ENCODE data around the gene RAB4B.
A peak's percentile ranks its signal among the peaks of the same experiment; 100 is the strongest.

RAB4B gene

DNA sequence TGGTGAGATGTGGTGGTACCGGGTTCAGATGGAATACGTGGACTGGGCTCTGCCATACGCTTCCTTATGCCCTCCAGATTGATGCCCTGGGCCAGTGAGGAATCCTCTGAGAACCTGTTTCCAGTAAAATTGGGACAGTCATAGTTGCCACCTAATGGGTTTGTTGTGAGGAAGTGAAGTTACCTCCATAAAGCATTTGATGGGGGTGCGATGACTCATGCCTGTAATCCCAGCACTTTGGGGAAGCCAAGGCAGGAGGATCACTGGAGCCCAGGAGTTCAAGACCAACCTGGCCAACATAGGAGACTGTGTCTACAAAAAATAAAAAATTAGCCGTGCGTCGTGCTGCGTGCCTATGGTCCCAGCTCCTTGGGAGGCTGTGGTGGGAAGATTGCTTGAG lies 22.3 kb upstream of the RAB4B start:
- Histone ChIP-seq H3K9me2 (replicated peaks; ENCODE audit: low read depth, low read length) (no peaks in the 10 kb centered on the region), H3K4me2 (ENCODE audit: low read depth, low read length, poor library complexity, severe bottlenecking) (peak overlapping the region; percentile 80), H3K36me3 (ENCODE audit: insufficient read depth, low read length) (peaks cover 41% of the 10 kb centered on the region; the same call in 1 of the 2 replicates), H3F3A (ENCODE audit: low read depth) (no peaks in the 10 kb centered on the region), H3K9me3 (ENCODE audit: insufficient read depth, low read depth, low read length) (no peaks in the 10 kb centered on the region), H3K4me1 (ENCODE audit: insufficient read depth, low read length, poor library complexity, severe bottlenecking) (peaks cover 38% of the 10 kb centered on the region), H4K20me1 (ENCODE audit: insufficient read depth, low read length, poor library complexity, severe bottlenecking) (peaks cover 69% of the 10 kb centered on the region), H2AFZ (ENCODE audit: low read length) (no peak overlapping the region), H3K4me3 (ENCODE audit: low read length, poor library complexity, severe bottlenecking) (peak overlapping the region; percentile 68), H3K27me3 (ENCODE audit: insufficient read depth, low read length, poor library complexity, severe bottlenecking) (no peaks in the 10 kb centered on the region), H3K9ac (ENCODE audit: low read depth, low read length, poor library complexity, severe bottlenecking) (peak overlapping the region; percentile 44), H3K79me2 (ENCODE audit: insufficient read depth, low read length) (peaks cover 88% of the 10 kb centered on the region)
- TF ChIP-seq CTCF (conservative IDR thresholded peaks at IDR 0.05; ENCODE audit: low read length) (no peak), EZH2phosphoT487 (IDR thresholded peaks at IDR 0.05; ENCODE audit: borderline replicate concordance) (no peak)

DNA sequence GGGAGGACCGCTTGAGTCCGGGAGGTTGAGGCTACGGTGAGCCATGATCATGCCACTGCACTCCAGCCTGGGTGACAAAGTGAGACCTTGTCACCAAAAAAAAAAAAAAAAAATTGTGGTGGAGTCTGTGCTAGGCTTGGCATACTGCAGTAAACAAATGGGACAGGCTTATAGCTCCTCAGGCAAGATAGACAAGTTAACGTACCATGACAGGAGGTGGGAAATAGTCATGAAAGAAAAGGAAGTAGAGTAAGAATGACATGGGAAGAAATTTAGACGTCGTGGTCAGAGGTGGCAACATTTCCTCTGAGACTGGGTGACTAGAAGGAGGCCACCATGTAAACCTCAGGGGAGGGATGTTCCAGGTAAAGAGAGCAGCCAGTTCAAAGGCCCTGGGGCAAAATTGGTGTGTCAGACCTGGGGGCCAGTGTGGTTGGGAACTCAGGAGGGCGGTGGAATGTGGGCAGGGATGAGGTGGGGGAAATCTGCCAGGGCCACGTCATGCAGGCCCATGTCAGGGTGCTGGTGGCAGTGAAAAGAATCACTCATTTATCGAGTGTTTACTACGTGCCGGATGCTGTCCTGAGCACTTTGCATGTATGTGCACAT lies 21.4 kb upstream of the RAB4B start:
- Histone ChIP-seq H3K9me2 (replicated peaks; ENCODE audit: low read depth, low read length) (no peaks in the 10 kb centered on the region), H3K79me2 (ENCODE audit: insufficient read depth, low read length) (peaks cover 87% of the 10 kb centered on the region), H4K20me1 (ENCODE audit: insufficient read depth, low read length, poor library complexity, severe bottlenecking) (peaks cover 65% of the 10 kb centered on the region), H3K4me1 (ENCODE audit: insufficient read depth, low read length, poor library complexity, severe bottlenecking) (peaks cover 38% of the 10 kb centered on the region), H3K4me3 (ENCODE audit: low read length, poor library complexity, severe bottlenecking) (peak overlapping the region; percentile 68), H3K4me2 (ENCODE audit: low read depth, low read length, poor library complexity, severe bottlenecking) (peak overlapping the region; percentile 80), H3F3A (ENCODE audit: low read depth) (no peaks in the 10 kb centered on the region), H3K9ac (ENCODE audit: low read depth, low read length, poor library complexity, severe bottlenecking) (peak overlapping the region; percentile 44), H2AFZ (ENCODE audit: low read length) (no peak overlapping the region), H3K9me3 (ENCODE audit: insufficient read depth, low read depth, low read length) (no peaks in the 10 kb centered on the region), H3K27me3 (ENCODE audit: insufficient read depth, low read length, poor library complexity, severe bottlenecking) (no peaks in the 10 kb centered on the region), H3K36me3 (ENCODE audit: insufficient read depth, low read length) (peaks cover 48% of the 10 kb centered on the region; the same call in 1 of the 2 replicates)
- TF ChIP-seq CTCF (conservative IDR thresholded peaks at IDR 0.05; ENCODE audit: low read length) (no peak), EZH2phosphoT487 (IDR thresholded peaks at IDR 0.05; ENCODE audit: borderline replicate concordance) (no peak)

GRCh38 chr19:40758491-40758890 lies 19.6 kb upstream of the RAB4B start:
- peaks cover 67% of the 10 kb centered on the region; the same call in 1 of the 2 replicates for H3K36me3 ChIP-seq (ENCODE audit: insufficient read depth, low read length)
- peaks cover 33% of the 10 kb centered on the region for H3K4me1 ChIP-seq (ENCODE audit: insufficient read depth, low read length, poor library complexity, severe bottlenecking)
- H3K4me2 ChIP-seq (ENCODE audit: low read depth, low read length, poor library complexity, severe bottlenecking), result no peak overlapping the region
- no peak overlapping the region for H2AFZ ChIP-seq (ENCODE audit: low read length)
- peaks cover 55% of the 10 kb centered on the region for H4K20me1 ChIP-seq (ENCODE audit: insufficient read depth, low read length, poor library complexity, severe bottlenecking)
- no peaks in the 10 kb centered on the region for H3K27me3 ChIP-seq (ENCODE audit: insufficient read depth, low read length, poor library complexity, severe bottlenecking)
- TF ChIP-seq EZH2phosphoT487 (IDR thresholded peaks at IDR 0.05; ENCODE audit: borderline replicate concordance) (no peak), CTCF (conservative IDR thresholded peaks at IDR 0.05; ENCODE audit: low read length) (no peak)
- peaks cover 85% of the 10 kb centered on the region for H3K79me2 ChIP-seq (ENCODE audit: insufficient read depth, low read length)
- no peaks in the 10 kb centered on the region for H3F3A ChIP-seq (ENCODE audit: low read depth)
- H3K9ac ChIP-seq (ENCODE audit: low read depth, low read length, poor library complexity, severe bottlenecking), result no peak overlapping the region
- no peaks in the 10 kb centered on the region for H3K9me3 ChIP-seq (ENCODE audit: insufficient read depth, low read depth, low read length)
- no peaks in the 10 kb centered on the region for H3K9me2 ChIP-seq (replicated peaks; ENCODE audit: low read depth, low read length)
- no peak overlapping the region for H3K4me3 ChIP-seq (ENCODE audit: low read length, poor library complexity, severe bottlenecking)

Measured in Loucy (cell line).